ENCODE results near the gene PGK1.
"Not testable (repeated sequence)": the region's sequence is repeated elsewhere in the genome, so short reads cannot be mapped to it uniquely, and the experiment has no call there.

PGK1 gene

GRCh38 chrX:78131117-78131516 is 27.1 kb downstream of the PGK1 start:
- no peaks in the 10 kb centered on the region for H3K27me3 Mint-ChIP-seq (ENCODE audit: low read depth)
- no peak overlapping the region for H3K4me3 Mint-ChIP-seq
- no peak overlapping the region for H3K27ac Mint-ChIP-seq
- H3K4me1 Mint-ChIP-seq: no peaks in the 10 kb centered on the region
- H3K36me3 Mint-ChIP-seq (ENCODE audit: low read depth): peaks cover 18% of the 10 kb centered on the region
- no peaks in the 10 kb centered on the region for H3K9me3 Mint-ChIP-seq
- no peak for TF ChIP-seq CTCF (IDR thresholded peaks at IDR 0.05; ENCODE audit: unreplicated experiment in 3 of 3)

DNA sequence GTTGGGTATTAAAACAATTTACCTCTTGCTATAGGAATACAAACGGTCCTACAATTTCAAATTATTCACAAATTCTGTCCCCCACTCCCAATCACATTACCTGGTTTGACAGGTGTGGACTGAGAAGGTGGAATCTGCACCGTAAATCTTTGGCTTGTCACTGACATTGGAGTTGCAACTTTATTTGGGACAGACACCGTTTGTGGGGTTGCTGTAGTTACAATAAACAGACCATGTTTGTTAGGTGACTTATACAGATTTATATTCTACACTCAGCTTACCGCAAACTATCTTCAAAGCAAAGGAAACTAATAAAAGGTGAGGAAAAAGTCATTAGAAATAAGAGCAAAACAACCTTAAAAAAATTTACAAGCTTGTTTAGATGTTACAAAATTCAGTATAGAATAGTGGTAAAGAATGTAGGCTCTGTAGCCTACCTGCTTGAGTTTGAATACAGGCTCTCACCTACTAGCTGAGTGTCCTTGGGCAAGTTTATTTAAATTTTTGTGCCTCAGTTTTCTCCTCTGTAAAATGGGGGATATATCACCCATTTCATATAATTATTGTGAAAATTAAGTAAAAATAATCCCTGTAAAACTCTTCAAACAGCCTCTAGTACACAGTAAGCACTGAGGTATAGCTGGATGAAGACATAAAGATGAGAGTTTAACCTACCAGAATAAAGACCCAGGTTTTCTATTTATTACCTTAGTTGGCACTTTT is 29.4 kb downstream of the PGK1 start:
- no peak overlapping the region for H3K4me3 Mint-ChIP-seq
- no peaks in the 10 kb centered on the region for H3K4me1 Mint-ChIP-seq
- TF ChIP-seq CTCF (IDR thresholded peaks at IDR 0.05; ENCODE audit: unreplicated experiment in 3 of 3): no peak
- H3K27ac Mint-ChIP-seq: no peak overlapping the region
- no peaks in the 10 kb centered on the region for H3K9me3 Mint-ChIP-seq
- peaks cover 13% of the 10 kb centered on the region for H3K36me3 Mint-ChIP-seq (ENCODE audit: low read depth)
- H3K27me3 Mint-ChIP-seq (ENCODE audit: low read depth): no peaks in the 10 kb centered on the region

- peak within 1 kb of the TSS; percentile 44 to 92 (median 82) for H3K27ac Mint-ChIP-seq
- no peak for TF ChIP-seq CTCF (IDR thresholded peaks at IDR 0.05; ENCODE audit: unreplicated experiment in 3 of 3)
- peaks cover 15% of the 10 kb centered on the region for H3K9me3 Mint-ChIP-seq
- H3K4me3 Mint-ChIP-seq: peak within 1 kb of the TSS; percentile 91 to 96 (median 94)
- H3K4me1 Mint-ChIP-seq: no peaks in the 10 kb centered on the region
- H3K36me3 Mint-ChIP-seq (ENCODE audit: low read depth): peaks cover 3% of the 10 kb centered on the region
- H3K27me3 Mint-ChIP-seq (ENCODE audit: low read depth): no peaks in the 10 kb centered on the region
Observed at GRCh38 chrX:78139160-78140123, 35.4 kb downstream of the PGK1 start, which contains the start of gene TAF9B. TAF9B (minus strand) TSS chrX:78139650; CDS start chrX:78139611, 39 bp downstream.

DNA sequence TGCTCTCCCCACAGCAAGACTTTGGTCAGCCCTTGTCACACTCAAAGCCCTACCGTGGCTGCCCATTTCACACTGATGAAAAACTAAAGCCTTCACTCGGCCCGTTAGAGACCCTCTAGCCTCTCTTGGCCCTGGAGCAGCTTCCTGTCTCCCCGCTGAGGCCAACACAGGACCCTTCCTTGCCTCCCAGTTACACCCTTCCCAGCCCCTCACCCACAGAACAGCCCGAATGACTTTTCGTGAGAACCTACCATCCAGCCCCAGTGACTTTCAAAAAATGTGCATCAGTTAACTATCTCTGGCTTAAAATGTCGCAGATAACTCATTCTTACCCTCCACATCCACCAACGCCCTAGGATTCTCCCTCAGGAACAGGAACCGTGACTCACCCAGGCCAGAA is 36.2 kb downstream of the PGK1 start:
- no peak for TF ChIP-seq CTCF (IDR thresholded peaks at IDR 0.05; ENCODE audit: unreplicated experiment in 3 of 3)
- Mint-ChIP-seq H3K27ac (peak overlapping the region; percentile 14 to 82 (median 44)), H3K9me3 (peaks cover 17% of the 10 kb centered on the region), H3K27me3 (ENCODE audit: low read depth) (no peaks in the 10 kb centered on the region), H3K4me3 (peak overlapping the region; percentile 91 to 96 (median 94)), H3K36me3 (ENCODE audit: low read depth) (peaks cover 3% of the 10 kb centered on the region), H3K4me1 (no peaks in the 10 kb centered on the region)

- not testable (repeated sequence) for H3K27ac Mint-ChIP-seq; H3K36me3 Mint-ChIP-seq (ENCODE audit: low read depth); H3K27me3 Mint-ChIP-seq (ENCODE audit: low read depth); H3K4me3 Mint-ChIP-seq; H3K4me1 Mint-ChIP-seq
- peaks cover 53% of the 10 kb centered on the region for H3K9me3 Mint-ChIP-seq
Observed at GRCh38 chrX:78147002-78147540, 43.0 kb downstream of the PGK1 start.

GRCh38 chrX:78157373-78157772 is 53.3 kb downstream of the PGK1 start:
- not testable (repeated sequence) for H3K36me3 Mint-ChIP-seq (ENCODE audit: low read depth); H3K4me3 Mint-ChIP-seq; H3K4me1 Mint-ChIP-seq; H3K27me3 Mint-ChIP-seq (ENCODE audit: low read depth); H3K27ac Mint-ChIP-seq
- peaks cover 23% of the 10 kb centered on the region for H3K9me3 Mint-ChIP-seq

DNA sequence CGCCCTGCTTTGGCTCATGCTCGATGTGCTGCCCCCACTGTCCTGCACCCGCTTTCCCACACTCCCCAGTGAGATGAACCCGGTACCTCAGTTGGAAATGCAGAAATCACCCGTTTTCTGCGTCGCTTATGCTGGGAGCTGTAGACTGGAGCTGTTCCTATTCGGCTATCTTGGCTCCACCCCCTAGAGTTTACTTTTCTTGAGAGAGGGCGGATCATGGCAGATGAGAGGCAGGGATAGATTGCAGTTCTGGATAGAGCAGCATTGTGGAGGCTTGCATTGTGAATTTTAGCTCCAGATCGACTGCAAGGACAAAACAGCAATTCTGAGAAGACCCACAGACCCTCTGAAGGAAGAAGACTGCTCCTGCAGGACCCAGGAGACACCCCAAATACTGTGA is 53.8 kb downstream of the PGK1 start:
- not testable (repeated sequence) for H3K4me3 Mint-ChIP-seq; H3K27me3 Mint-ChIP-seq (ENCODE audit: low read depth); H3K36me3 Mint-ChIP-seq (ENCODE audit: low read depth); H3K27ac Mint-ChIP-seq; H3K4me1 Mint-ChIP-seq
- peaks cover 25% of the 10 kb centered on the region for H3K9me3 Mint-ChIP-seq

DNA sequence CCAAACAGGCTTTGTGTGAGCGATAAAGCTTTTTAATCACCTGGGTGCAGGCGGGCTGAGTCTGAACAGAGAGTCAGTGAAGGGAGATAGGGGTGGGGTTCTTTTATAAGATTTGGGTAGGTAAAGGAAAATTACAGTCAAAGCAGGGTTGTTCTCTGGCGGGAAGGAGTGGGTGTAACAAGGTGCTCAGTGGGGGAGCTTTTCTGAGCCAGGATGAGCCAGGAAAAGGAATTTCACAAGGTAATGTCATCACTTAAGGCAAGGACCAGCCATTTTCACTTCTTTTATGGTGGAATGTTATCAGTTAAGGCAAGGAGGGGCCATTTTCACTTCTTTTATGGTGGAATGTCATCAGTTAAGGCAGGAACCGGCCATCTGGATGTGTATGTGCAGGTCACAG is 56.7 kb downstream of the PGK1 start:
- H3K36me3 Mint-ChIP-seq (ENCODE audit: low read depth); H3K4me1 Mint-ChIP-seq; H3K27ac Mint-ChIP-seq; H3K27me3 Mint-ChIP-seq (ENCODE audit: low read depth); H3K4me3 Mint-ChIP-seq: not testable (repeated sequence)
- peaks cover 26% of the 10 kb centered on the region for H3K9me3 Mint-ChIP-seq

GRCh38 chrX:78163175-78163574 is 59.1 kb downstream of the PGK1 start:
- not testable (repeated sequence) for H3K4me3 Mint-ChIP-seq; H3K4me1 Mint-ChIP-seq; H3K36me3 Mint-ChIP-seq (ENCODE audit: low read depth); H3K27ac Mint-ChIP-seq; H3K27me3 Mint-ChIP-seq (ENCODE audit: low read depth)
- H3K9me3 Mint-ChIP-seq: peaks cover 21% of the 10 kb centered on the region
